ENCODE data around the gene ZNF624.
"Not testable (repeated sequence)": the region's sequence is repeated elsewhere in the genome, so short reads cannot be mapped to it uniquely, and the experiment has no call there.

- TF ChIP-seq CTCF (optimal IDR thresholded peaks at IDR 0.05 in 1 of 3, IDR thresholded peaks at IDR 0.05 in 1 of 3, conservative IDR thresholded peaks at IDR 0.05 in 1 of 3; ENCODE audit: extremely low read depth in 1 of 3, insufficient read depth in 2 of 3, low read length in 3 of 3); EZH2 (IDR thresholded peaks at IDR 0.05; ENCODE audit: low read length): not testable (repeated sequence)
Measured at GRCh38 chr17:16683290-16684138, 29.9 kb upstream of the ZNF624 start.
